ENCODE measurements around the gene UBE3A. TPM values are rescaled to one million over a fixed set of nuclear protein-coding genes. Genes with fewer than 3 reads are reported as not detected.

The UBE3A gene
- total RNA-seq, 3 donors from 2014 or later (not counting 1 experiment from before 2014, with no cell fraction given) = 119 to 131 (median 122) TPM

DNA sequence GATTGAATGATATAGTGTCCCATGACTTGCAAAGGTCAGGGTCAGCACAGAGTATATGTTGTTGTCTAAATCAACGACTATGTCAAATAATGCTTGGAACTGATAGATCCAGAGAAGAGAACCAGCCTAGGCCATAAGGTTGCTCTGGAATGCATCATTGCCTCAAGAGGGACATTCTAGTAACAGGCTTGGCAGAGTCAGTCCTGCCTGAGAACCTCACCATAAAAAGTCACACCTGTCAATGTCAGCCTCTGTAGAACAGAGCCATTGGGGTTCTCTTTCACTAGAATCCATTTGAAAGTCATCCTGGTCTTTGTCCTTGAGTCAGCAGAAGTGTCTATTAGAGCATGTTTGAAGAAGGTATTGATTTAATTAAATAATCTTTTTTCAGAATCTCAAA, 31.4 kb upstream of the UBE3A start:
- Histone ChIP-seq H3K36me3 (ENCODE audit: control insufficient read depth, insufficient read depth, low read length) (no peaks in the 10 kb centered on the region), H3K4me3 (ENCODE audit: low read length) (no peak overlapping the region), H3K27me3 (ENCODE audit: control insufficient read depth, insufficient read depth, low read length) (no peaks in the 10 kb centered on the region), H3K9me3 (ENCODE audit: control insufficient read depth, insufficient read depth, low read length) (peaks cover 4% of the 10 kb centered on the region), H3K27ac (ENCODE audit: low read length) (no peak overlapping the region), H3K4me1 (ENCODE audit: control insufficient read depth, insufficient read depth, low read length) (no peaks in the 10 kb centered on the region)
- Mint-ChIP-seq H3K27ac (no peak overlapping the region), H3K4me3 (no peak overlapping the region), H3K36me3 (no peaks in the 10 kb centered on the region), H3K27me3 (ENCODE audit: low read depth in 2 of 2) (peaks cover 0 to 2% of the 10 kb centered on the region in 2 donors), H3K9me3 (peaks cover 2 to 6% of the 10 kb centered on the region in 2 donors), H3K4me1 (peaks cover 0 to 1% of the 10 kb centered on the region in 2 donors)
- WGBS (ENCODE audit: insufficient coverage) = 87% methylated on average over 1 of the region's 1 CpG
- DNase-seq = no peak
- no peak for ATAC-seq
- intact Hi-C loops (cut with micrococcal nuclease) = no loop called here
- TF ChIP-seq, protein P1, sequence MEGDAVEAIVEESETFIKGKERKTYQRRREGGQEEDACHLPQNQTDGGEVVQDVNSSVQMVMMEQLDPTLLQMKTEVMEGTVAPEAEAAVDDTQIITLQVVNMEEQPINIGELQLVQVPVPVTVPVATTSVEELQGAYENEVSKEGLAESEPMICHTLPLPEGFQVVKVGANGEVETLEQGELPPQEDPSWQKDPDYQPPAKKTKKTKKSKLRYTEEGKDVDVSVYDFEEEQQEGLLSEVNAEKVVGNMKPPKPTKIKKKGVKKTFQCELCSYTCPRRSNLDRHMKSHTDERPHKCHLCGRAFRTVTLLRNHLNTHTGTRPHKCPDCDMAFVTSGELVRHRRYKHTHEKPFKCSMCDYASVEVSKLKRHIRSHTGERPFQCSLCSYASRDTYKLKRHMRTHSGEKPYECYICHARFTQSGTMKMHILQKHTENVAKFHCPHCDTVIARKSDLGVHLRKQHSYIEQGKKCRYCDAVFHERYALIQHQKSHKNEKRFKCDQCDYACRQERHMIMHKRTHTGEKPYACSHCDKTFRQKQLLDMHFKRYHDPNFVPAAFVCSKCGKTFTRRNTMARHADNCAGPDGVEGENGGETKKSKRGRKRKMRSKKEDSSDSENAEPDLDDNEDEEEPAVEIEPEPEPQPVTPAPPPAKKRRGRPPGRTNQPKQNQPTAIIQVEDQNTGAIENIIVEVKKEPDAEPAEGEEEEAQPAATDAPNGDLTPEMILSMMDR (IDR thresholded peaks at IDR 0.05) = no peak

DNA sequence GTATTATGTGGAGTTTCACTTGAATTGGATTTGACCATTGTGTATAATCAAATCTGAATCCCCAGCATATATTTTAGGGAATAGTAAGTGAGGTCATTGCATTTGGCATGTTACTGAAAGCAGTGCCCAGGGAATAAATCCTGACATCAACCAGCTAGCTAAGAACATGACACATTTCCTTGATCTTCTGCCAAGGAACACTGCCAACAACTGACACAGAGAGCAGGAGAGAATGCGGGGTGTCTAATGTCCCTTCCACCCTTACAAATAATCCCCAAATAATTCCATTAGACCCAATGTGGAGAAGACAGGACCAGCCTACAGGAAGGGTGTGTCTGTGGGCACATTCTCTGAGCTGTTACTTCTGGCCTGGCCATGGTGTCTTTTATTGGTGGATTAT, 30.6 kb upstream of the UBE3A start:
- H3K4me3 ChIP-seq (ENCODE audit: low read length) = no peak overlapping the region
- no peaks in the 10 kb centered on the region for H3K4me1 ChIP-seq (ENCODE audit: control insufficient read depth, insufficient read depth, low read length)
- H3K4me3 Mint-ChIP-seq = no peak overlapping the region
- no peak for ATAC-seq
- no peak overlapping the region for H3K27ac ChIP-seq (ENCODE audit: low read length)
- H3K27ac Mint-ChIP-seq = no peak overlapping the region
- peaks cover 2 to 6% of the 10 kb centered on the region in 2 donors for H3K9me3 Mint-ChIP-seq
- H3K36me3 Mint-ChIP-seq = no peaks in the 10 kb centered on the region
- DNase-seq = no peak
- H3K27me3 Mint-ChIP-seq (ENCODE audit: low read depth in 2 of 2) = peaks cover 0 to 2% of the 10 kb centered on the region in 2 donors
- no peaks in the 10 kb centered on the region for H3K36me3 ChIP-seq (ENCODE audit: control insufficient read depth, insufficient read depth, low read length)
- intact Hi-C loops (cut with micrococcal nuclease) = no loop called here
- no peaks in the 10 kb centered on the region for H3K27me3 ChIP-seq (ENCODE audit: control insufficient read depth, insufficient read depth, low read length)
- peaks cover 4% of the 10 kb centered on the region for H3K9me3 ChIP-seq (ENCODE audit: control insufficient read depth, insufficient read depth, low read length)
- WGBS (ENCODE audit: insufficient coverage) = 88% methylated on average over 1 of the region's 1 CpG
- TF ChIP-seq, protein P1 (IDR thresholded peaks at IDR 0.05) = no peak
- peaks cover 8 to 9% of the 10 kb centered on the region in 2 donors for H3K4me1 Mint-ChIP-seq

DNA sequence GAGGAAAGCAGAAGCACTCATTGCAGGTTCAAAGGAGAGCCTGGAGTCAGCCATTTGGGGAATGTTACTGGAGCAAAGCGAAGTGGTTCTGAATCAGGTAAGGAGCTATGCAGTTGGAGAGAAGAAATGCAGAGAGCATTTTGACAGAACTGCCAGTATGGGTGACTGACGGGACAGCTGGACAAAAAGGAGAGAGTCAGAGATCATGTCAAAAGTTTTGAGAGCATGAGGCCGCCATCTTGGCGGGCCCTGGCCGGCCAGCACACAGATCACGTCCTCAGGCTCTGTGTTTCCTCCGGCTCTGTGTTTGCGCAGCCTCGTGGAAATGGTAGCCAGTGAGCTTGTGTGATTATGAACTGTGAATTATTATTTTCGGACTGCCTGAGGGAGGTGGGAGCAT, 29.8 kb upstream of the UBE3A start:
- H3K27me3 Mint-ChIP-seq (ENCODE audit: low read depth in 2 of 2) = peaks cover 0 to 2% of the 10 kb centered on the region in 2 donors
- Histone ChIP-seq H3K36me3 (ENCODE audit: control insufficient read depth, insufficient read depth, low read length) (no peaks in the 10 kb centered on the region), H3K27ac (ENCODE audit: low read length) (no peak overlapping the region), H3K4me3 (ENCODE audit: low read length) (no peak overlapping the region), H3K9me3 (ENCODE audit: control insufficient read depth, insufficient read depth, low read length) (peaks cover 4% of the 10 kb centered on the region), H3K4me1 (ENCODE audit: control insufficient read depth, insufficient read depth, low read length) (no peaks in the 10 kb centered on the region), H3K27me3 (ENCODE audit: control insufficient read depth, insufficient read depth, low read length) (peaks cover under 1% of the 10 kb centered on the region)
- no peak for ATAC-seq
- 94% methylated on average over 10 of the region's 10 CpGs for WGBS (ENCODE audit: insufficient coverage)
- H3K9me3 Mint-ChIP-seq = peaks cover 2 to 6% of the 10 kb centered on the region in 2 donors
- no peak overlapping the region for H3K27ac Mint-ChIP-seq
- H3K4me1 Mint-ChIP-seq = peaks cover 9% of the 10 kb centered on the region in 2 donors
- no peaks in the 10 kb centered on the region for H3K36me3 Mint-ChIP-seq
- DNase-seq = no peak
- intact Hi-C loops (cut with micrococcal nuclease) = no loop called here
- H3K4me3 Mint-ChIP-seq = no peak overlapping the region
- TF ChIP-seq, protein P1 (IDR thresholded peaks at IDR 0.05) = no peak

DNA sequence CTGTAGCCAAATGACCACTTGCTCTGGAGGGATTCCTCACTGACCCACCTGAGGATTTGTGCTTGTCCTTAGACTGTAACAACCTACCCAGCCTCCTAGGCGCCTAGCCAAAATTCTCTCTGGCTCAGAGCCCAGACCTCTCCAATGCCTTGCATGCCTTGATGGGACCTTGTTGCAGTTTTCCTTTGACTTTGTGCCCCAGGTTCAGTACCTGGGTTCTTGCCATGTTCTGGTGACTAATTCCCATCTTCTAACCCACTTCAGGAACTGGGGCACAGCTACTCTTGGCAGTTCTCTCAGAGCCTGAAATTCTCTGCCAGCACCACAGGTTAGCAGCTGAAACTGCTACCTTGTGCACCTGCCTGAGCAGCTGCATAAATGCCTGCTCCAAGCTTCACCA, 27.0 kb upstream of the UBE3A start:
- no peak overlapping the region for H3K4me3 ChIP-seq (ENCODE audit: low read length)
- no peak for ATAC-seq
- H3K36me3 Mint-ChIP-seq = no peaks in the 10 kb centered on the region
- no peaks in the 10 kb centered on the region for H3K36me3 ChIP-seq (ENCODE audit: control insufficient read depth, insufficient read depth, low read length)
- no peak overlapping the region for H3K4me3 Mint-ChIP-seq
- H3K4me1 ChIP-seq (ENCODE audit: control insufficient read depth, insufficient read depth, low read length) = no peaks in the 10 kb centered on the region
- H3K27ac Mint-ChIP-seq = no peak overlapping the region
- H3K27me3 ChIP-seq (ENCODE audit: control insufficient read depth, insufficient read depth, low read length) = peaks cover 3% of the 10 kb centered on the region
- intact Hi-C loops (cut with micrococcal nuclease) = no loop called here
- TF ChIP-seq, protein P1 (IDR thresholded peaks at IDR 0.05) = no peak
- 92% methylated on average over 1 of the region's 1 CpG for WGBS (ENCODE audit: insufficient coverage)
- DNase-seq = no peak
- H3K27me3 Mint-ChIP-seq (ENCODE audit: low read depth in 2 of 2) = peaks cover 0 to 2% of the 10 kb centered on the region in 2 donors
- peaks cover 4% of the 10 kb centered on the region for H3K9me3 ChIP-seq (ENCODE audit: control insufficient read depth, insufficient read depth, low read length)
- H3K4me1 Mint-ChIP-seq = peaks cover 9% of the 10 kb centered on the region in 2 donors
- peaks cover 2 to 6% of the 10 kb centered on the region in 2 donors for H3K9me3 Mint-ChIP-seq
- no peak overlapping the region for H3K27ac ChIP-seq (ENCODE audit: low read length)
